Lower leg skin (tissue), 4 donors: Measurements from ENCODE around the gene RDH5. TPM values are rescaled to one million over a fixed set of nuclear protein-coding genes. Genes with fewer than 3 reads are reported as not detected.
"Not testable (repeated sequence)": the region's sequence is repeated elsewhere in the genome, so short reads cannot be mapped to it uniquely, and the experiment has no call there.

Source experiments
- DNase-seq, 2 donors: peaks; one replicate each; pipeline ENCODE4 v3.0.0-alpha.2; 2019; ENCODE audit warnings: low spot score in 2 of 2
- H3K4me3 ChIP-seq: fragments of 200-600 bp; sonication (generic); 2 replicates; pipeline ENCODE4 v1.5.1; 2017; ENCODE audit warnings: mild to moderate bottlenecking, low read depth; ENCODE audit not compliant: poor library complexity, severe bottlenecking
- CTCF ChIP-seq, 3 donors: fragments of 450-650 bp; IDR thresholded peaks; one replicate each; pipeline ENCODE4 v1.5.1; 2016; ENCODE audit warnings: antibody characterized with exemption in 3 of 3, mild to moderate bottlenecking in 3 of 3, moderate library complexity in 2 of 3
- POLR2A ChIP-seq, 2 donors: fragments of 450-650 bp; IDR thresholded peaks; one replicate each; pipeline ENCODE4 v1.6.1; 2016 to 2017; ENCODE audit warnings: antibody characterized with exemption in 2 of 2, mild to moderate bottlenecking in 1 of 2, moderate library complexity in 1 of 2
- WGBS, 2 donors: methylation state at CpG; one replicate each; pipeline ENCODE4 v1.1.5; 2018; 5-methylcytosine and 5-hydroxymethylcytosine counted together
- intact Hi-C: fragments of 100-400 bp; cut with DNase I; formaldehyde crosslinking; loops from one replicate; pipeline ENCODE4 v1.15.0; 2023; ENCODE audit warnings: low total_unique reads
- total RNA-seq, 4 donors: library from RNA; depleted of rRNA; stranded (reverse); fragments of >200 nt; gene quantifications; one replicate each; pipeline ENCODE4 v1.1.0, GENCODE V29; 2016

RDH5 gene
- total RNA-seq, 4 donors from 2014 or later, result 2.5 to 8.9 (median 4.3) TPM

GRCh38 chr12:55746174-55746912 is 26.1 kb downstream of the RDH5 start:
- DNase-seq, result no peak
- H3K4me3 ChIP-seq, result no peak overlapping the region
- TF ChIP-seq POLR2A (IDR thresholded peaks at IDR 0.05), result no peak
- no peak for TF ChIP-seq CTCF (IDR thresholded peaks at IDR 0.05)
- WGBS, 2 donors, result 49 to 51% methylated on average over 3 of the region's 3 CpGs
- intact Hi-C loops, result no loop called here

GRCh38 chr12:55746913-55747231 is 26.7 kb downstream of the RDH5 start:
- DNase-seq, result no peak
- intact Hi-C loops, result no loop called here
- no peak for TF ChIP-seq POLR2A (IDR thresholded peaks at IDR 0.05)
- H3K4me3 ChIP-seq, result no peak overlapping the region

- H3K4me3 ChIP-seq, result no peak overlapping the region
- intact Hi-C loops, result no loop called here
- 83 to 89% methylated on average over 17 to 18 of the region's 18 CpGs for WGBS, 2 donors
- TF ChIP-seq POLR2A (IDR thresholded peaks at IDR 0.05), result no peak
- no peak for TF ChIP-seq CTCF (IDR thresholded peaks at IDR 0.05)
- DNase-seq, result no peak
Measured at GRCh38 chr12:55748230-55748993, 28.2 kb downstream of the RDH5 start.

GRCh38 chr12:55755246-55755645 is 35.1 kb downstream of the RDH5 start:
- 73 to 81% methylated on average over 2 of the region's 2 CpGs for WGBS, 2 donors
- TF ChIP-seq POLR2A (IDR thresholded peaks at IDR 0.05), result no peak
- intact Hi-C loops, result no loop called here
- no peak for DNase-seq
- H3K4me3 ChIP-seq, result no peak overlapping the region

GRCh38 chr12:55757701-55758100 is 37.5 kb downstream of the RDH5 start:
- 60 to 62% methylated on average over 2 of the region's 2 CpGs for WGBS, 2 donors

GRCh38 chr12:55758575-55758974 is 38.4 kb downstream of the RDH5 start:
- 95 to 100% methylated on average over 4 of the region's 4 CpGs for WGBS, 2 donors
- intact Hi-C loops, H3K4me3 ChIP-seq, DNase-seq: not testable (repeated sequence)

More at GRCh38 chr12:55757701-55758100, 37.5 kb downstream of the RDH5 start:
- TF ChIP-seq CTCF (IDR thresholded peaks at IDR 0.05), result no peak
- no peak for TF ChIP-seq POLR2A (IDR thresholded peaks at IDR 0.05)
- no peak for DNase-seq
- intact Hi-C loops, result no loop called here
- H3K4me3 ChIP-seq, result no peak overlapping the region

GRCh38 chr12:55760663-55761062 is 40.5 kb downstream of the RDH5 start:
- DNase-seq, result no peak
- 93 to 94% methylated on average over 6 of the region's 6 CpGs for WGBS, 2 donors
- no peak for TF ChIP-seq POLR2A (IDR thresholded peaks at IDR 0.05)
- TF ChIP-seq CTCF (IDR thresholded peaks at IDR 0.05), result no peak
- intact Hi-C loops, result no loop called here
- no peak overlapping the region for H3K4me3 ChIP-seq
